ENCODE measurements around the gene CDH11. TPM values are rescaled to one million over a fixed set of nuclear protein-coding genes. Genes with fewer than 3 reads are reported as not detected.

CDH11 gene
- total and polyA plus RNA-seq, 7 donors = 1.2 to 146 (median 19.3) TPM

- intact Hi-C loops (cut with DNase I) = no loop called here
- Histone ChIP-seq H3K4me1 (peaks cover 0 to 3% (median 0%) of the 10 kb centered on the region in 4 donors), H3K4me3 (no peak overlapping the region), H3K27ac (no peak overlapping the region), H3K27me3 (no peaks in the 10 kb centered on the region), H3K9me3 (no peaks in the 10 kb centered on the region), H3K36me3 (no peaks in the 10 kb centered on the region)
- no peak for TF ChIP-seq EP300 (IDR thresholded peaks at IDR 0.05)
- TF ChIP-seq POLR2AphosphoS5 (IDR thresholded peaks at IDR 0.05) = no peak
- no peak for TF ChIP-seq POLR2A (IDR thresholded peaks at IDR 0.05)
- no peak for TF ChIP-seq CTCF (IDR thresholded peaks at IDR 0.05)
- no peak for DNase-seq
Measured at GRCh38 chr16:65101009-65101408, 20.9 kb downstream of the CDH11 start.

GRCh38 chr16:65099607-65100006, 22.3 kb downstream of the CDH11 start:
- Histone ChIP-seq H3K9me3 (no peaks in the 10 kb centered on the region), H3K27me3 (no peaks in the 10 kb centered on the region), H3K4me1 (peaks cover 0 to 2% (median under 1%) of the 10 kb centered on the region in 4 donors), H3K27ac (no peak overlapping the region), H3K4me3 (no peak overlapping the region), H3K36me3 (no peaks in the 10 kb centered on the region)
- intact Hi-C loops (cut with DNase I) = no loop called here
- no peak for DNase-seq
- TF ChIP-seq POLR2AphosphoS5 (IDR thresholded peaks at IDR 0.05) = no peak
- no peak for TF ChIP-seq POLR2A (IDR thresholded peaks at IDR 0.05)
- TF ChIP-seq CTCF (IDR thresholded peaks at IDR 0.05) = no peak
- no peak for TF ChIP-seq EP300 (IDR thresholded peaks at IDR 0.05)
- WGBS, 2 donors = 90 to 91% methylated on average over 2 of the region's 2 CpGs

GRCh38 chr16:65098916-65099315, 22.9 kb downstream of the CDH11 start:
- WGBS, 2 donors = 87 to 89% methylated on average over 3 of the region's 3 CpGs
- no peak overlapping the region for H3K4me3 ChIP-seq
- H3K4me1 ChIP-seq = peaks cover 0 to 9% (median 4%) of the 10 kb centered on the region in 4 donors
- H3K9me3 ChIP-seq = no peaks in the 10 kb centered on the region
- intact Hi-C loops (cut with DNase I) = no loop called here
- no peaks in the 10 kb centered on the region for H3K36me3 ChIP-seq
- no peak overlapping the region for H3K27ac ChIP-seq
- no peaks in the 10 kb centered on the region for H3K27me3 ChIP-seq
- DNase-seq = no peak
- TF ChIP-seq CTCF (IDR thresholded peaks at IDR 0.05) (no peak), EP300 (IDR thresholded peaks at IDR 0.05) (no peak), POLR2A (IDR thresholded peaks at IDR 0.05) (no peak), POLR2AphosphoS5 (IDR thresholded peaks at IDR 0.05) (no peak)

- no peak for DNase-seq
- peaks cover 0 to 11% (median 5%) of the 10 kb centered on the region in 4 donors for H3K4me1 ChIP-seq
- no peaks in the 10 kb centered on the region for H3K9me3 ChIP-seq
- H3K4me3 ChIP-seq = no peak overlapping the region
- intact Hi-C loops (cut with DNase I) = no loop called here
- H3K27ac ChIP-seq = no peak overlapping the region
- H3K36me3 ChIP-seq = no peaks in the 10 kb centered on the region
- WGBS, 2 donors = 85 to 92% methylated on average over 4 of the region's 4 CpGs
- H3K27me3 ChIP-seq = no peaks in the 10 kb centered on the region
- TF ChIP-seq EP300 (IDR thresholded peaks at IDR 0.05) (no peak), CTCF (IDR thresholded peaks at IDR 0.05) (no peak), POLR2A (IDR thresholded peaks at IDR 0.05) (no peak), POLR2AphosphoS5 (IDR thresholded peaks at IDR 0.05) (no peak)
Measured at GRCh38 chr16:65097296-65097695, 24.6 kb downstream of the CDH11 start.

- DNase-seq = no peak
- Histone ChIP-seq H3K27ac (no peak overlapping the region), H3K36me3 (no peaks in the 10 kb centered on the region), H3K27me3 (no peaks in the 10 kb centered on the region), H3K9me3 (no peaks in the 10 kb centered on the region), H3K4me3 (no peak overlapping the region), H3K4me1 (peaks cover 0 to 11% (median 5%) of the 10 kb centered on the region in 4 donors)
- TF ChIP-seq POLR2AphosphoS5 (IDR thresholded peaks at IDR 0.05) (no peak), CTCF (IDR thresholded peaks at IDR 0.05) (no peak), POLR2A (IDR thresholded peaks at IDR 0.05) (no peak), EP300 (IDR thresholded peaks at IDR 0.05) (no peak)
- WGBS, 2 donors = 70% methylated on average over 4 of the region's 4 CpGs
- intact Hi-C loops (cut with DNase I) = no loop called here
Measured at GRCh38 chr16:65095906-65096305, 26.0 kb downstream of the CDH11 start.

Data from sigmoid colon (tissue), 7 donors.